Tongue (tissue), 2 donors: Measurements from ENCODE around the gene LEMD3. TPM values are rescaled to one million over a fixed set of nuclear protein-coding genes. Genes with fewer than 3 reads are reported as not detected.
"Not testable (repeated sequence)": the region's sequence is repeated elsewhere in the genome, so short reads cannot be mapped to it uniquely, and the experiment has no call there.

ENCODE experiments used
- DNase-seq: peaks from one replicate; pipeline ENCODE4 v3.0.0-alpha.2; 2015
- total RNA-seq: library from RNA; depleted of rRNA; stranded (reverse); fragments of >200 nt; gene quantifications from one replicate; pipeline ENCODE4 v1.2.3, GENCODE V29; 2014

LEMD3 gene
- total RNA-seq, 1 donor from 2014 or later = 47.3 TPM

DNA sequence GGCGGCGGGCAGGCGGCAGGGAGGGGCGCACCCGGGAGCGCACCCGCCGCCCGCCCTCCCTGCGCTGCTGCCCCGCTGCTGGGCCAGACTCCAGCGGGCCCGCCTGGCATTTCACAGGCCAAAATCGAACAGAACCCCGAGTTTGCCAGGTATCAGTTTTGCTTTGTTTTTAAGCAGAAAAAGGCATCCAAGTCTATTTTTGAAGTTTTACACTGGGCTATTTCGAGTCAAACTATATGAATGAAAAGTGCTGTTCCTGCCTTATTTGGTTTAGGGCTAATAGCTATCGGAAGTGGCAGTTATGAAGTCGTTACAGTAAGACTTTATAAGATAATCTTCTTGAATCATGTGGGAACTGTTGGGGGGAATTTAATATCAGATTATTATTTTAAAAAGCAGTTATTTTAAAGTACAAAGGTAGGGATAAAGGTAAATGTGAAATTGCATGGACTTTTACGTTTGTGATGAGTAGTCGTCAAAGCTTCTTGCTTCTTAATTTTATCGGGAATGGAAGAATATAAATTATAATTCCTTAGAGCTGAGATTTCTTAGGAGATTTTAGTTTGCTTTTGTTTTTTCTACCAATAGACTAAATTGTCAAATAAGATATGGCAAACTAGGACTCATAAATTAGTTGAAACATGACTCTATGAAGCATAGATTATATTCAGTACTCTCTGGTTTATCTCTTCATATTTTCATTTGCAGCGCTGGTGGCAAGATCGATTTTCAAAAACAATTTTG, 110.2 kb downstream of the LEMD3 start:
- DNase-seq = peak; percentile 66

DNA sequence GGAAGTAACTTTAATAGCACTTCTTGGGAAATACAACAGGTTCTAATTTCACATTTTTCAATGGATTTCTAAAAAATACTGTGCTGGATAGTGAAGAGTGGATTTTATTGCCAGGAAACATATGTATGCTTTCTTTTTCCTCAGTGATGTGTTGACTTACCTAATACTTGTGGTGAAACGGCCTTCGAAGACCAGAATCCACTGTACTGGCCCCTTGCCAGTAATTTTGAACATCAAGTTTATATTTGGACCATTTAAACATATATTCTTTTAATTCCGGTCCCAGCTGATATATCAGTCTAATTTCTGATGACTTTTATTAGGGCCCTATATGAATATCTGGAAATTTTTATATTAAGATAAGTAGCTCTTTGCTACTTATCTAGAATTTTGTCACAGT, 110.9 kb downstream of the LEMD3 start:
- no peak for DNase-seq

DNA sequence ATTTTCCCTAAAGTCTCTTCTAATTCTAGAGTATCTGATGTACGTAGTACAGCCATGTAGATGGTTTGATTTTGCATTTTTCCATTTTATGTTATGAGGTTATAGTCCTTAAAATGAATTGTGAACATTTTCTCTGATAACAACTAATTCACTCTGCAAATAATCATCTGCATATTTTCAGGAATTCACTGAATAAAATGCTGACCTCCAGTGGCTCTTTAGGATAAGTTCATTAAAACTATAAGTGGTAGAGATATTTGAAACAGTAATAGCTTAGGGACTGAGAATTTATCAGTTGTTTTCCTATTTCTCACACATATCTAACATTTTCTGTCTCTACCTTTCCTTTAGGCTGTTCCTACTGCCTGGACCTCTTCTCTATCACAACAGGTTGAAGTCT, 113.5 kb downstream of the LEMD3 start:
- no peak for DNase-seq

DNA sequence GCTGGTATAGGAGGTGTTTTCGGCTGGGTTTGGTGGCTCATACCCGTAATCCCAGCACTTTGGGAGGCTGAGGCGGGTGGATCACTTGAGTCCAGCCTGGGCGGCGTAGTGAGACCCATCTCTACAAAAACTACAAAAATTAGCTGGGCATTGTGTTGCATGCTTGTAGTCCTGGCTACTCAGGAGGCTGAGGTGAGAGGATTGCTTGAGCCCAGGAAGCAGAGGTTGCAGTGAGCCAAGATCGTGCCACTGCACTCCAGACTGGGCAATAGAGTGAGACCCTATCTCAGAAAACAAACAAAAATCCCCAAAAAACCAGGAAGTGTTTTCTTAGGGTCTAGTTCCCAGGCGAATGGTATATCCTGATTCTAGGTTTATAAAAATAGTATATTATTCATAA, 116.1 kb downstream of the LEMD3 start:
- not testable (repeated sequence) for DNase-seq

DNA sequence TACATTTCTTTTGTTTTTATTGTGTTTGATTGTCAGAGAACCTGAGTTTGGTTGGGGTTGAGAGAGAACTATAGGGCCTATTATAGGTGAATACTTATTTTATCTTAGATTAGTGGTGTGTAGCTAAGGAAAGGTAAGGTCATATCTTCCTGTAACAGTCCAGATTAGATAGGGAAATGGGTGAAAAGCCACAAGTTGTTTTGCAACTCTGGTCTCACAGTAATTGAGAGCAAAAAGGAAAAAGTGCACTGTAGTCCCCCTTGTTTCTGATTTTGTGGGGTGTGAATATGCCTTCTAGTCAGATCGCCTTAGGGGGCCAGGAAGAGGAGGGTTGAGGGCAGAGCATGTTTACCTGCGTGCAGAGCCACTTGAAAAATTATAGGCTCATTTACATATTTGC, 118.0 kb downstream of the LEMD3 start:
- no peak for DNase-seq

DNA sequence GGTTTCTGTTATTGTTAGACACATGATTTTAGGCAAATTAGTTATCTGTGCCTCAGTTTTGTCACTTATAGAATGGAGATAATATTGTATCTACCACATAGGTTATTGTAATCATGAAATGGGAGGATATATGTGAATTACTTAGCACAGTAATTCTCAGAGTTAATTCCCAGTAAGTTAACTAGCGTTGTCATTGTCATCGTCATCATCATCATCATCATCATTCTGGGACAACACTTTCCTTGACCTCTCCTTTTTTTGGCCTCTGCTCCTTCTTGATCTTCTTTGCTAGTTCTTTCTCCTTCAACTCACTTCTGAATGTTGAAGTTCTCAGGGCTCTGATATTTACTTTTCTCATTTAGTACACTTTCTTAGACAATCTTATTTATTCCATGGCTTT, 122.9 kb downstream of the LEMD3 start:
- DNase-seq = no peak

DNA sequence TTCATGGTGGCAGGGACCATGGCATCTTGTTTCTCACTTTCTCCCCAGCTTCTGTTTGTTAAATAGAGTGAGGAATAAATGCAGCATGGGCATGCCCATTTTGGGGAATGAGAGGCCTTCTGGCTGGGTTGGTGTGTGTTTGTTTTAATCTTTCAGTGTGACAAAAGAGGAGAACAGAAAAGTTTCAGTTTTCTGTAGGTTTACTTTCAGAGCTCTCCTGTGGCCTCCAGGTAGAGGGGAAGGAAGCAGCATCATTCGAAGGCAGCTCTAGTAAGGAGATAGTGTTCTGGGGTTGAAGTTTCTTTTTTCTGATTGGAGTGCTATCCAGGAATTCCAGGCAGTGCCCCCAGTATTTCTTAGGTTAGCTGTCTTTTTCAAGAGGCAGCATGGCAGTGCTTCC, 124.4 kb downstream of the LEMD3 start:
- no peak for DNase-seq

DNA sequence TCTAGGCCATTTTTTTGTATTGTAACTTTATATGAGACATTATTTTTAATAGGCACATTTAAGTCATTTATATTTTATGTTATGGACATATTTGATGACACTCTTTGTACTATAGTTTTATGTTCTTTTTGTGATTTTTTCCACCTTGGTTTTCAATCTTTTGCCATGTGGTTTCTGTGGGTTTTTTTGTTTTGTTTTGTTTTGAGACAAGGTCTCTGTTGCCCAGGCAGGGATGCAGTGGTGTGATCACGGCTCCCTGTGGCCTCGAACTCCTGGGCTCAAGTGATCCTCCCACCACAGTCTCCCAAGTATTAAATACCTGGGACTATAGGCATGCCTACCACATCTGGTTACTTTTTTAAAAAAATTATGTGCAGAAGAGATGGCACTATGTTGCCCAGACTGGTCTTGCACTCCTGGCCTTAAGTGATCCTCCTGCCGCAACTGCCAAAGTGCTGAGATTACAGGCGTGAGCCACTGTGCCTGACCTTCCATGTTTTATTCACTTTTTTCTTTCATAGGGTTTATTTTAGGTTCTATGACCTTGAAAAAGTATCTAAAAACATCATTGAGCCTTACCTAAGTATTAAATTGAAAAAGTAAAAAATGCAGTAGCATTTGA, 125.4 kb downstream of the LEMD3 start:
- DNase-seq = no peak

DNA sequence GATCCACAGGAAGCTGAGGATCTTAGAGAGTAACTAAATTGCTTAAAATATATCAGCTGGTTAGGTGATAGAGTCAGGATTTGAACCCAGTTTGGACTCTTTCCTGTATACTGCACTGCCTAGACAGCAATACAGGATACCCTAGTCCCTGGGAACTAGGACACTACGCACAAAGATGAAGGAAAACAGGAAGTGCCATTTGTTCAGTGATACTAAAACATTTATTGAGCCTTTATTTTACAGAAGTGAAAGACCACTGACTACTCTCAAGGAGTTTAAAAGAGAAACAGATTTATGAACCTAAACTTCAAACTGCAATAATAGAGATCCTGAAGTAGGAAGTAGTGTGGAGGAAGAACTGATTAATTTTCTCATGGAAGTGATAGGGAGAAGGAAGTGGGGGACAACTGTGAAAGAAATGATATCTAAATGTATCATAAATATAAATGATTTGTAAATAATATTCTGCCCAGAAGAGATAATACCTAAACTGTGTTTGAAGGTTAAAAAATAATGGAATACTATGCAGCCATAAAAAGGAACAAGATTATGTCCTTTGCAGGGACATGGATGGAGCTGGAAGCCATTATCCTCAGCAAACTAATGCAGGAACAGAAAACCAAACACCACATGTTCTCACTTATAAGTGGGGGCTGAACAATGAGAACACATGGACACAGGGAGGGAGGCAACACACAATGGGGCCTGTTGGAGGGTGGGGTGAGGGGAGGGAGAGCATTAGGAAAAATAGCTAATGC, 127.3 kb downstream of the LEMD3 start:
- no peak for DNase-seq

Other genes starting within 250 kb of the LEMD3 start
- 51.1 TPM for gene WIF1, start 48.3 kb upstream of the LEMD3 start, total RNA-seq
- gene MSRB3, start 109.1 kb downstream of the LEMD3 start, total RNA-seq = 67.8 TPM